ENCODE data around the gene LDLRAD4.

Gene LDLRAD4

GRCh38 chr18:13202571-13202970, 16.0 kb upstream of the LDLRAD4 start:
- no peak for DNase-seq (ENCODE audit: low spot score)

- no peak for DNase-seq (ENCODE audit: low spot score)
These were observed 12.3 kb upstream of the LDLRAD4 start for GRCh38 chr18:13206301-13206700.

GRCh38 chr18:13207294-13207693, 11.3 kb upstream of the LDLRAD4 start:
- DNase-seq (ENCODE audit: low spot score) = no peak

GRCh38 chr18:13211534-13211933, 7.0 kb upstream of the LDLRAD4 start:
- DNase-seq (ENCODE audit: low spot score) = no peak

- no peak for DNase-seq (ENCODE audit: low spot score)
These were observed 5.3 kb upstream of the LDLRAD4 start for GRCh38 chr18:13213036-13213795.

GRCh38 chr18:13214609-13215008, 4.0 kb upstream of the LDLRAD4 start:
- no peak for DNase-seq (ENCODE audit: low spot score)

- peak; percentile 27 for DNase-seq (ENCODE audit: low spot score)
These were observed 2.4 kb upstream of the LDLRAD4 start for GRCh38 chr18:13216092-13216582.

GRCh38 chr18:13216711-13217465, 1.7 kb upstream of the LDLRAD4 start:
- DNase-seq (ENCODE audit: low spot score) = no peak

- peak; percentile 39 for DNase-seq (ENCODE audit: low spot score)
These were observed 1.0 kb upstream of the LDLRAD4 start for GRCh38 chr18:13217466-13217961.

- DNase-seq (ENCODE audit: low spot score) = no peak
These were observed 591 bp upstream of the LDLRAD4 start for GRCh38 chr18:13217971-13218367.

- DNase-seq (ENCODE audit: low spot score) = no peak
These were observed 437 bp downstream of the LDLRAD4 start for GRCh38 chr18:13218997-13219396.

GRCh38 chr18:13219593-13220159, 1.1 kb downstream of the LDLRAD4 start:
- DNase-seq (ENCODE audit: low spot score) = no peak

GRCh38 chr18:13220361-13220991, 1.9 kb downstream of the LDLRAD4 start:
- DNase-seq (ENCODE audit: low spot score) = no peak

- no peak for DNase-seq (ENCODE audit: low spot score)
These were observed 3.6 kb downstream of the LDLRAD4 start for GRCh38 chr18:13221869-13222855.

GRCh38 chr18:13222856-13223281, 4.3 kb downstream of the LDLRAD4 start:
- no peak for DNase-seq (ENCODE audit: low spot score)

- peak; percentile 47 for DNase-seq (ENCODE audit: low spot score)
These were observed 5.0 kb downstream of the LDLRAD4 start for GRCh38 chr18:13223311-13224143.

GRCh38 chr18:13225261-13225660, 6.7 kb downstream of the LDLRAD4 start:
- DNase-seq (ENCODE audit: low spot score) = no peak

GRCh38 chr18:13226533-13227144, 8.1 kb downstream of the LDLRAD4 start:
- DNase-seq (ENCODE audit: low spot score) = no peak

- DNase-seq (ENCODE audit: low spot score) = no peak
These were observed 9.3 kb downstream of the LDLRAD4 start for GRCh38 chr18:13227910-13228309.

Data from hematopoietic multipotent progenitor cell treated with erythropoietin and hydrocortisone succinate and interleukin-3 and kit ligand, for 15 days (in vitro differentiated cells).